ENCODE measurements around the gene OSBPL10.
"Not testable (repeated sequence)": the region's sequence is repeated elsewhere in the genome, so short reads cannot be mapped to it uniquely, and the experiment has no call there.

OSBPL10 gene

DNA sequence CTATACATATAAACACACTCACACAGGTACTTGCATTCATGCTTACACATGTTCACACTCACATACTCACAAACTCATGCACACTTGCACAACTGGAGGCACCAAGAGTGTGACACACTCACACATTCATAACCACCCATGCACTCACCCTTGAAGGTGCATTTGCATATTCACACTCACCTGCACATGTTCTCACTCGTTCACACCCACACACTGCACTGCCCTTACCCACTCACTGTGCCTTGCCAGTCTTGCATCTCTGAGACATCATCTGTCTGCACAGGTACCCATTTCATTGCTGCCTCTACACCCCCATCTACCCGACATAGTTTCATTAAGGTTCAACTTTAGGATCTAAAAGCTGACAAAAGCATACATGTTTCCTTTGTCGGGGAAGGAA, 95.8 kb downstream of the OSBPL10 start:
- no peak for DNase-seq

DNA sequence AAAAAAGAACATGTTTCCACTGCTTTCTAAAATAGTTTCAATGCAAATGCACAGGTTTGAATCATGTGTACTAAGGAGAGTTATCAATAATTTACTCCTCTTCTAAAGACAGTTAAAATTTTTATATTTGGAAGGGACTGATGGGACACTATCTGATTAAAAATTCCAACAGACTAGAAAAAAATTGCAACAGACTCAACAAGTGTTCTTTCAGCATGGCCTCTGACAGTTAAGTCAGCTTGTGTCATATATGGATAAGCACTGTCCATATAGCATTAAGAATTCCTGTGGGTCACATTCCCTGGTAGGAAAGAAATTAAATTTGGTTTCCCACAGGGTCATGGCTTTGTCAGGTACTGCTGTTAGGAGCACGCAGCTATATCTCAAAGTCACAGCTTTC, 96.8 kb downstream of the OSBPL10 start:
- DNase-seq = no peak

DNA sequence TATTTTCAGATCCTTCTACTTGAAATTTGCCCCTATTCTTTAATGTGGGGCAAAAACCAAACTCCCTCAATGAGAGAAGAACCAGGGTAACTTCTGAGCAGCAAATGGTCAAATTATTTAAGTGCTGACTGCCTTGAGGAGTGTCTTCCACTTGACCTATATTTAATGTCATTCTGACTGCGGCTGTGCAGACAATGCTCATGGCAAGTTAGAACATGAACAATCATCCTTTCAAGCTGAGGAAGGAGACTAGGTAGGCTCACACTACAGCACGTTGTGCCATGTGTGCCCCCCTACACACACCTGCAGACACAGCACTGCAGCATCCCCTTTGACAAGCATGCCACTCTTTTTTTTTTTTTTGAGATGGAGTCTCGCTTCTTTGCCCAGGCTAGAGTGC, 98.2 kb downstream of the OSBPL10 start:
- DNase-seq = no peak

DNA sequence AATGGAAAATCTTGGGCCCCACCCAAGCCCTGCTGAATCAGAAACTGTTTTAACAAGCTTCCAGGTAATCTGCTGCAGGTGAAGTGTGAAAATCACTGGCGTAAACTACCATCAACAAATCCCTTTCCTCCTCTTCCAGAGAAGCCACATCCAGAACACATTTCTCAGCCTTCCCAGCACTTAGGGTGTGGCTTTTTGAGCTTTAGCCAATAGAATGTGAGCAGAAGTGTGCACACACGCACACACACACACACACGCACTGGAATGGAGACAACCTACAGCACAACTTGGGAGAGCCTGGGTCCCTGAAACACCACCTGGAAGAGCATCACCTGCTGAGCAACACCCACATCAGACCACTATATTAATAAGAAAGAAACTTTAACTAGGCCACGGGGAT, 98.6 kb downstream of the OSBPL10 start:
- no peak for DNase-seq

DNA sequence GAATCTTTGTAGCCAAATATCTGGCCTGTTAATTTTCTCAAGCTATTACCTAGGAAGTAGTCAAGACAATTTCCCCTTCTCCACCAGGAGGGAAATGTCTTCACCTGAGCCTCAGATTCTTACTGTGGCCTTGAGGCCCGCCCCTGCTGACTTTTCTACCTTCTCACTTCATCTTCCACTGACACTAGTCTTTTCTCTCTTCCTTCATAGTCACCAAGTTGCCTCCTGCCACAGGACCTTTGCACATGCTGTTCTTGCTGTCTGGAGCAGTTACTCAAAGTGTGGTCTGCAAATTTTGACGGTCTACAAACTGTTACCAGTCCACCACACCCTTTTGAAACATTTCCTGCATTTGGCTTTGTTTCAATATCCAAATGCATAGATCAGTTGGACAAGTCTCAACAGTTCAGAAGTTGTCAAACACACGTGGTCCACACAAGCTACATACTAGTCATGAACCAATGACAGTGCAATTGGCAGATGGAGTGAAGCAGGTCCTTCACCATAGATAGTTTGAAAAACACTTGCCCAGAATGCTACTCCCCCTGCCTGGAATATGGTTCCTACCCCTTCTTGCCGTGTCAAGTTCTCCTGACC, 100.5 kb downstream of the OSBPL10 start:
- DNase-seq = no peak

DNA sequence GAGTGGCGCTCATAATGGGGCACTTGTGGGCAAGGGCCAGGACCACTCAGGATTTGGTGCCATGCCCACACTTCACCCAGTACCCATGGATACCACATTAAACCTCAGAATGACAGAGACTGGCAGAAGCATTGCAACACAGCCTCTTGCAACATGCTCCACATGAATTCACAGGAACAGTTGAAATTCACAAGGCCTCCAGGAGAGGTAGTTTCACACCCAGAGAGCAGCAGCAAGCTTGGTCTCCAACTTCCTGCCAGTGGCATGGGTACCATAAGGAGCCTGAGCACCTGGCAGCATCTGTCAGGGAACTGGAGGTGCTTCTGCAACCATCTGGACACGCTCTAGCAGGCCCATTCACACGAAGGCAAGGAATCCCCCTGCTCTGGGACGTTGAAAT, 101.0 kb downstream of the OSBPL10 start:
- no peak for DNase-seq

DNA sequence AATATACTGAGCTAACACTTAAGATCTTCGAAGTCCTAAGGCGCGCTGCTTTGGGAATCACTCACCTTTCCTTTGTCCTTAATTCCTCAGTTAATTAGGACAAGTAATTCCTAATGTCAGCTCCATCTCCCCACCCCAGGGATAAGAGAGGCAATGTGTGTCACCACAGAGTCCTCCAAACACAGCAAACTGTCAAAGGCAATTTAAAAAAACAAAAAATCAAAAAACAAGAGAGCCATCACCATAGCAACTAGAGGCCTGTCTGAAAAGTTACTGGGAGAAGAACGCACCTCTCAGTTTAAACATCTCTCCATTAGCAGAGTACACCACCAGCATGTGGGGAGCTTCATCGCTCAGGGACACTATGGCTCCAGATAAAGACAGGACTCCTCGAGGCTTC, 101.7 kb downstream of the OSBPL10 start:
- DNase-seq = no peak

DNA sequence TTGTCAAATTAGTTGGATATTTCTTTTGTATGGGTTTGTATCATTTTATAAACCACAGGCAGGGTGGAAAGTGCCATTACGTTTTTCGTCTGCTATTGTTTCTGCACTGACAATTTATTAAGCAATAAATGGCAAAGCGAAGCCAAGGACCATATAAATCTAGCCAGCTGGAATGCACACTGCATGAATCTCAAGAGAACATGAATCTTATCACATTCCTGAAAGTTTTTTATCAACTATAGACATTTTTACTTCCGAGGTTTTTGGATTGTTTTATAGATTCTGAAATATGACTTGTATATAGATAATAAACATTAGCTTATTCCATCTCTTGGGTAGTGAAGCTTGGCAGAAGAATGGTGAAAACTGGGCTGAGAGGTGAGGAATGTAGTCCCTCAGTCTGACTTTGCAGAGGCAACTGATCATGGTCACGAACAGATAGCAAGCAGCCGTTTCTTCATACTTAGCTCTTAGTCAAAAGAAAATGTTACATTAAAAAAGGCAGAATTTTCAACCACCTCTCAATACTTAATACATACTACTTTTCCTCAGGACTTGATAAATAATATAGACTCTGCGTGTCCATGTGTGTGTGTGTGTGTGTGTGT, 102.7 kb downstream of the OSBPL10 start:
- DNase-seq = no peak

DNA sequence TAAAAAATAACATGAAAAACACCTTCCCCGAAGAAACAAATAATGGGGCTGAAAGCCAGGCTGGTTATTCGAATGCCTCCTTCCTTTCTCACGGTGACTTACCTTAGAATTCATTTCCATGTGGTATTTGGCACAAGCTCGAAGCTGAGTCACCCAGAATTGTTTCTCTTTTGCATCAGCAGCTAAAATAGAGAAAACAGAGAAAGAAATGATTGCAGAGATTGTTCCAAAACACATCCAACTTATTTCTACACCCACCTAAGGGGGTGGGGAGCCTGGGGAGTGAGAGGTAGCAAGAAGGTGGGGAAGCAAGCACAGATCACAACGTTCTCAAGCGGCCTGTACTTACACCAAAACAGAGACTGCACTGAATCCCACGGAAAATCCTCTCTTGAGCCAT, 104.7 kb downstream of the OSBPL10 start:
- no peak for DNase-seq

DNA sequence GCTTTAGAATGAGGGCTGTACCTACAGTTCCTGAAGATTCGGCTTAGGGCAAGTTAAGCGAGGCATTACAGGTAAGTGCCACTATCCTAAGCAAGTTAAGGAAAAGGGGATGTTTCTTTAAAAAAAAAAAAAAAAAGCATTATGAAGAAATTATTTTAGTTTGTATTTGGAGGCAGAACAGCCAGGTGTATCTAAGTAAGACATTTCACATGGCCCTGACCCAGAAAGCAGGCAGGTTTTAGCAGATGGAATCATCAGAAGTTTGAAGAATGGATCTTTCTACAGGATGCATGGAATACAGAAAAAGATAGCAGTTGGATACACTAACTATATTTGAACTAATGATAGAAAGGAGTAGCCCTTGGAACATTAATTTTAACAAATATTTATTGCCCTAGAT, 105.6 kb downstream of the OSBPL10 start:
- DNase-seq = no peak

DNA sequence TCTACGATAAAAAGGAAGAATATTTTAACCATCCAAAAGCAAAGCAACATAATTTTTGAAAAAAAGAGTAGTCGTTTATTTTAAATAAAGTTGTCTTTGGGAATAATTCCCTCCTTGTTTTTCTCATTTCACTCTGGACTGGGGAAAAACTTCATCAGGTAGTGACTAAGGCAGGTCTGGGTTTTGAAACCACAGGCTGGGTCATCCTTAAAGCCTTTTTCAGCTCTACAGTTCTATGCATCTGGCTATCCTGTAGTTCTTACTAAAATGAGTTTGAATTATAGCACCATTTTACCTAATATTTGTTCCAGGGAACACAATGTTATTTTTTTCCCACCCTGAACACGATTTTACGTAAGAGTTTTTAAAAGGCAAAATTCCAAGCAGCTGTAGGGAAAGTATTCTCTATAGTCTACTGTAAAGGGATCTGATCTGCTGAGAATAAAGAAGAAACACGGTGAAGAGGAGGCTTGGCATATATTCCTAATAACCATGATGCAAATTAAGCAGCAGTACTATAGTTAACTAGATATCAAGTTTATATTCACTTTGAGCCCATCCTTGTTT, 107.7 kb downstream of the OSBPL10 start:
- no peak for DNase-seq

DNA sequence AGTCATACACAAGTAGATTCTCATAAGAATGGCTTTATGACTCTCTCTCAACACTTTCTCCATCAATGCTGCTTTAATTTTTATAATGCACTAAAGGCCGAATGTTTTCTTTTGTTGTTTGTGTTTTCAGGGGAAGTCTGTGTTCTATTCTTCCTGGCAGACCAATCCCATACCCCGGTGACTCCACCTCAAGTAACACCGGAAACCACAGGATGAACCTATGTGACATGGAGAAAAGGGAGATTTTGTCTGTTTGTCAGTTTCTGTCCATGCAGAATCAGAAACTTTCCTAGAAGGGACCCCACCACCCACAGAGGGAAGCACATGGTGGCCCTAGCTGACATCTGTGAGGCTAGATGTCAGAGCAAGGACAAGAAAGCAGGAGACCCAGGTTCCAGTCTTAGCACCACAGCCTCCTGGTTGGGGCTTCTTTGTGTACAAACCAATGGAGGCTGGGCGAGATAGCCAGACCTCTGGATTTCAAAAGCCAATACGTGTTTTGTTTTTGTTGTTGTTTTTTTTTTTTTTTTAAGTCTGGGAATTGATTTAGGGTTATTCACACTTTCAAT, 109.0 kb downstream of the OSBPL10 start:
- DNase-seq = no peak

DNA sequence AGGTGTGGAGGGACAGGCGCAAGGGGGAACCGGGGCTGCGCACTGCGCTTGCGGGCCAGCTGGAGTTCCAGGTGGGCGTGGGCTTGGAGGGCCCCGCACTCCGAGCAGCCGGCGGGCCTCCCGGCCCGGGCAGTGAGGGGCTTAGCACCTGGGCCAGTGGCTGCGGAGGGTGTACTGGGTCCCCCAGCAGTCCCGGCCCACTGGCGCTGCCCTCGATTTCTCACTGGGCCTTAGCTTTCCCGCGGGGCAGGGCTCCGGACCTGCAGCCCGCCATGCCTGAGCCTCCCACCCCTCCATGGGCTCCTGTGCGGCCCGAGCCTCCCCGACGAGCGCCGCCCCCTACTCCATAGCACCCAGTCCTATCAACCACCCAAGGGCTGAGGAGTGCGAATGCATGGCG, 111.0 kb downstream of the OSBPL10 start:
- DNase-seq = not testable (repeated sequence)

DNA sequence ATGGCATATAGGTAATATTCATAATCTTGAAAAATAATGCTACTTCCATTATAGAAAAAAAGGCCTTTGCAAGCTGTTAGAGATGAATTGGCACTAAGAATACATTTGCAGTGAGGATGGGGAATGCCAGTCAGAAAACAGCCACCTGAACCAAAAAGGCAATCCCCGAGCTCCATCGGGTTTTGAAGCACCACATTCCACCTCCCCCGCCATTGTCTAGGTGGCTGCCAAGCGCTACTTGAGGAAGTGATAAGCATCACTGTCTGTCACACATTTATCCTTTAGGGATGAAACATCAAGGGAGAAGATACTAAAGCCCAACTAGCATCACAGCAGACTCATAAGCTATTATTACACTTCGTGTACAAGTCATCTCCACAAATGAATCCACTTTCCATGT, 112.8 kb downstream of the OSBPL10 start:
- DNase-seq = no peak

DNA sequence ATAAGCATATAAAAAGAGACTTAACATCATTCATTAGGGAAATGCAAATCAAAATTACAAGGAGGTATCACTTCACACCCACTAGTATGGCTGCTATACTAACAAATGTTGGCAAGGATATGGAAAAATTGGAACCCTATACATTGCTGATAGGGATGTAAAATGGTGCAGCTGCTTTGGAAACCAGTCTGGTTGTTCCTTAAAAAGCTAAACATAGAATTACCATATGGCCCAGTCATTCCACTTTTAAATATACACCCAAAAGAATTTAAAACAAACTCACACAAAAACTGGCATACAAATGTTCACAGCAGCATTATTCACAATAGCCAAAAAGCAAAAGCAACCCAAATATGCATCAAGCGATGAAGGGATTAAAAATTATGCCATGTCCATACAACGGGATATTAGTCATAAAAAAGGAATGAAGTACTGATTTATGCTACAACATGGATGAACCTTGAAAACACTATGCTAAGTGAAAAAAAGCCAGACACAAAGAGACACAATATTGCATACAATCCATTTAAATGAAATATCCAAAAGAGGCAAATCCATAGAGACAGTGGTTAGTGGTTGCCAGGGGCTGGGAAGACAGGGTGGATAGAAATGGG, 118.3 kb downstream of the OSBPL10 start:
- no peak for DNase-seq

DNA sequence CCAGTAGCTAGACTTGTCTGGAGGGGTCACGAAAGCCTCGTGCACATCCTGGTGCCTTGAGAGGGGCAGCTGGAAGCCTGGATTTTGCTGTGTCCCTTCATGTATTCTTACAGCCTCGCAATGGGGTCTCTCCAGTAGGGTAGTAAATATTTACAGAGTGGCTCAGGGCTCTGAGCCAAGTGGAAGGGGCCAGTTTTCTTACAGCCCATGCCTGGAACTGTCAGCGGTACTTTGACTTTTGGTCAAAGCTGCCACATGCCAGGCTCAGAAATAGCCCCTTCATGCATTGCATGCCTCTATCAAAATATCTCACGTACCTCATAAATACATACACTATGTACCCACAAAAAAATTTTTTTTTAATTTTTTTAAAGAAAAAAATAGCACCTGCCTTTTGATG, 119.2 kb downstream of the OSBPL10 start:
- DNase-seq = no peak

DNA sequence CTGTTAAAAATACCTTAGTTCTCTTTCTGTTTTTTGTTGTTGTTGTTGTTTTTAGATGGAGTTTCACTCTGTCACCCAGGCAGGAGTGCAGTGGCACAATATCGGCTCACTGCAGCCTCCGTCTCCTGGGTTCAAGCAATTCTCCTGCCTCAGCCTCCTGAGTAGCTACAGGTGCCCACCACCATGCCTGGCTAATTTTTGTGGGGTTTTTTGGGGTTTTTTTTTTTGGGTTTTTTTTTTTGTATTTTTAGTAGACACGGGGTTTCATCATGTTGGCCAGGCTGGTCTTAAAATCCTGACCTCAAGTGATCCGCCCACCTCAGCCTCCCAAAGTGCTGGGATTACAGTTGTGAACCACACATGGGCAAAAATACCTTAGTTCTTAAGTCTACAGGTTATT, 120.4 kb downstream of the OSBPL10 start:
- DNase-seq = not testable (repeated sequence)

DNA sequence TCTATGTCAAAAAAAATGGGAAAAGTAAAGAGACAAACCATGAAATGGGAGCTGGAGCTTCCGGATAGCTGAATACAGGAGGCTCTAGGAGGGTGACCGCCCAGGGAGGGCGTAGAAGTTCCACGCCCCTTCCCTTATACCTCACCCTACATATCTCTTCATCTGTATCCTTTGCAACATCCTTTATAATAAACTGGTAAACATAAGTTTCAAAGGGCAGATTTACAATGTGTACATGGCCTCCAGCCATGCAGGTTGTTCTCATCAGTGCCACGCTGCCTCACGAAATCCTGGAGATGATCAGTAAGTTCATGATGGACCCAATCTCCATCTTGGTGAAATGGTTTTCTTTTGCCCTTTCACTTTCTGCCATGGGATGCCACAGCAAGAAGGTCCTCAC, 121.8 kb downstream of the OSBPL10 start:
- DNase-seq = no peak

DNA sequence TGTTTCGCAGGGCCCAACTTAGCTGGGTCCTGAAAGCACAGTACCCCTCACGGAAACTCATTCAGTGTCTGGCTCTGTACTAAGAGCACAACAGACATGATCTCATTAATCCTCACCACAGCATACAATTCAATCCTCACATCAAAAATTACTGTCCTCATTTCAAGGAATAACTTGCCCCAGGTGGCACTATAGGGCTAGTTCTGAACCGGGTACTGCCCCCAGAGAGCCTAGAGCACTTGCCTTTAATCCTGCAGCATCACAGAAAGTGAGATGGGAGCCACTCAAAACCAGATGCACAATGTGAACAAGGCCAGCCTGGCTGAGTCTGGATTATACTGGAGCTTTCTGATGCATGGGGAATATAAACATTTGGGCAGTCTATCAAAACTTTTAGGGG, 122.6 kb downstream of the OSBPL10 start:
- no peak for DNase-seq

DNA sequence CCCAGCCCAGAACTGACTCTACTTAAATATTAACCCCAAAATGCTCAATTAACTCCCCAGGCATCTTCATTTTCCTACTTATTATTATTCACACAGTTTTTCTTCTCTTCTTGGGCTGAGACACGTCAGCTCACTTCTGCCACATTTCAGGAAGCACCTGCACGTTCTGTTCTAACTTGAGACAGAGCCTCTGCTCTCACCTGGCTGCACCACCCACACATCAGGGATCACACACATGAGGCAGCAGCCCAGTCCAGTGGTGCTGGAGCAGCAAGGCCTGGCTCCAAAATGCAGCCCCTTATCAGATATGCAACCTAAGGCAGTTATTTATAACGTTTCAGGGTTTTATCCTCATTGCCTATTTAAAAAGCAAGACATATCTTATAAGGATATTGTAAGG, 127.5 kb downstream of the OSBPL10 start:
- no peak for DNase-seq

DNA sequence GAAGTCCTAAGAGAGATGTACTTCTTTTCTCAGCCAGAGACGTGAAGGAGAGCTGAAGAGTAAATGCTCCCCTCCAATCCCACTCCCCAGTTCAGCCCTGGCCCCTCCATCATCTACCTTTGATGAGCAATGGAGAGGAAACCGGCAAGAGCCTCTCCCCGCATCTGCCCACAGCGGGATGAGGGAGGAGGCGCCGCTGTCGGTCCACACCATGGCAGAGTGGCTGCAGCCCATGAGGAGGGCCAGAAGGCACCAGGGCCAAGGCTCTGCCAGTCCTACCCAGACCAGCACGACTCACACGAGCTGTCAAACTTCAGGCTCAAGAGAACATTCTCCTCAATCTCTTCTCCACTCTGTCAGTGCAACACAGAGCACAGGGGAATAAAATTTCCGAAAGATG, 129.8 kb downstream of the OSBPL10 start:
- DNase-seq = no peak

DNA sequence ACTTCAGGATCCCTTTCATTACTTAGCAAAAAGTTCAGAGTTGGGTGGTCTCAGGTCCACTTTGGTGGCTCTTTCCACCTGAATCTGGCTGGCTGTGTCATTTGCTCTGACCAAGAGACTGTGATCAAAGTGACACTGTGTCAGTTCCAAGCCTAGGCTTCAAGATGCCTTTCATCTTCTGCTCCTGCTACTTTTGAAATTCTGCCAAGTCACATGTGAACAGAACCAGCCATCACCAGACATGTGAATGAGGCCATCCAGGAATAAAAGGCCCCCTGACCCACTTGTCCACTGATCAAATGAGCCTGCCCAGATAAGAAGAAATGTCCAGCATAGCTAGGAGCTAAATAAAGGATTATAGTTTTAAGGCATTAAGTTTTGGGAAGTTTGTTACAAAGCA, 132.2 kb downstream of the OSBPL10 start:
- DNase-seq = no peak

DNA sequence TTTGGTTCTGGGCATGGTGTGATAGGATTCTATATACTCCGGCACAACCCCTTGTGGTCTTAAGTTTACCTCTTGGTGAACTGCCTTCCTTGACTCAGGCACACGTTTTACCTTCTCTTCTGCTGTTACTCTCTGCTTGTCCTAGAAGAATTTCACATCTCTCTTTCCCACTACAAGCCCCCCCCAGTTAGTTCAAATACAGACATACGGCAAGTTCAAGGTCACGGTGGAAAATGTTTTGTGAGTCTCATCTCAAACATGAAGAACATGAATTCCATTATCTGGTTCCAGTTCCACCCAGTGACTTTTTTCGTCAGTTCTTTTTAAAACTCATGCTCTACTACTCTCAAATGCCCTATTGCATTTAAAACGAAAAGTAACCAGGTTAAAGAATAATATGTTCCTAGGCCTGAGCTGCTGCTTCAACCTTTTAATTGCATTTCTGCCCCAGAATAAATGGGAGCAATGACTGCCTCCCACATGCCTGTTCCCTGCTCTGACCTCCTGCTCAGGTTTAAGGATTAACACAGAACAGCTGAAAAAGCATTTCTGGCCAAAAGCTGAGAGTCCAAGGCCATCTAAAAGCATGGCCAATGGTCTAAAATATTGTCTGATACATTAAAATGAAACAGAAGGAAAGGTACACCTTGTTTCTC, 132.8 kb downstream of the OSBPL10 start:
- no peak for DNase-seq

DNA sequence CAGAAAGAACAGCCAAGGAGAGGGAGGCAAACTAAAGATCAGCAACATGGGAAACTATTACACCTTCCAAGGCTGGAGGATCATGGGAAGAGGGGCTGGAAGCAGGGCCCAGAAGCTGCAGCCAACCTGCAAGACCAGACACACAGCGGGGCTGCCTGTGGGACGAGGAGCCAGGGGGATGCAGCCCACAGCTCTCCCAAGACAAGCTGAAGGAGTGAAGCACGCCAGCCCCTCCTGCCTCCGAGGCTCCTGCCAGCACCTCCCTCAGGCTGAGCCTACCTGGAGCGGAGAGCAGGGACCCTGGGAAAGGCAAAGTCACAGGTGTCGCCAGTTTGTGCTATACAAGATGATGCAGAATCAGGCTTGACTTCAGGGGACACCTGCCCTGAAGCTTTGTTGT, 133.3 kb downstream of the OSBPL10 start:
- no peak for DNase-seq

Measured in NCI-H1694 (cell line).